ENCODE data around the gene SEMA4A. TPM values are rescaled to one million over a fixed set of nuclear protein-coding genes. Genes with fewer than 3 reads are reported as not detected.
A peak's percentile ranks its signal among the peaks of the same experiment; 100 is the strongest.
"Not testable (repeated sequence)": the region's sequence is repeated elsewhere in the genome, so short reads cannot be mapped to it uniquely, and the experiment has no call there.

Gene SEMA4A
- polyA plus RNA-seq, 1 donor from 2014 or later: 17.1 TPM

DNA sequence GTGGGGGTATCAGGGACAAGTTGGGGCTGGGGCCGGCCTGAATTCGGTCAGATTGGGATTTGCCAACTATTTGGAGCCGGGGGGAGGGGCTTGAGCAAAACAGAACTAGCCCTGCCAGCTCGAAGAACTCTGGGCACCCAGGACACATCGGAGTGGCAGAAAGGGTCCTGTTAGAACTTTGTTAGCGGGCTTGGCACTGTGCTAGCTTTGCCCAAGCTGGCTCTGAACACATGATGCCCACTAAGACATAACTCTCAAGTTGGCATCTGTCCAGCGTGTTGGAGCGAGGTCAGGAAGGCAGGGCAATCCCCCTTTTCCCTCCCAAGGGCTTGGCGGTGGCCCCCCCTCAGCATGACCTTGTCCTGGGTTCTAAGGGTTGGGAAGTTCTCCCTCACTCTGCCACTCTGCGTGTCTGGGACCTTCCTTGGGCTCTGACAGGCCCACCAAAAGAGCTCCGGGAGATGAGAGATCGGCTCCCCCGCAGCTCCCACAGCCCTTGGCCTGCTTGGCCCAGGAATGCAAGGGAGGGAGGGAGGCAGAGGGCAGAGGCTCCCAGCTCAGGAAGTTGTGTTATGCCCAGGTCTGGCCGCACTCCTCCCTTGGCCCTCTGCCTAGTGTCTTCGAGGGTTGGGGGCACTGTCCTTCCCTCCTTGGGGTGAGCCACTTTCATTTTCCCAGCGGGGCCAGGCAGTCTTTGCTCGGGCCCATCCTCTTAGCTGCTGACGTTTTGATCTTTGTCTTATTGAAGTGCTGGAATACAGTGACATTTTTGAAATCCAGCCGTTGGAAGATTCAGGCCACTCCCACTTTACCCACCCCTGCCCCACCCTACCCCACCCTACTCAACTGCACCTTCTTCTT is 37.6 kb upstream of the SEMA4A start:
- H3K27me3 ChIP-seq (ENCODE audit: insufficient read depth, low read depth, low read length): no peaks in the 10 kb centered on the region
- no peaks in the 10 kb centered on the region for H3K36me3 ChIP-seq (ENCODE audit: insufficient read depth, low read length)
- no peak overlapping the region for H2AFZ ChIP-seq (ENCODE audit: low read depth, low read length)
- H3K4me2 ChIP-seq (ENCODE audit: low read length): no peak overlapping the region
- no peak overlapping the region for H3K9ac ChIP-seq (ENCODE audit: low read length)
- H3F3A ChIP-seq (ENCODE audit: insufficient read depth, low read length, poor library complexity, severe bottlenecking): no peaks in the 10 kb centered on the region
- no peak overlapping the region for H3K27ac ChIP-seq (ENCODE audit: low read length)
- peaks cover 19% of the 10 kb centered on the region for H4K20me1 ChIP-seq (ENCODE audit: insufficient read depth)
- peaks cover 6% of the 10 kb centered on the region for H3K79me2 ChIP-seq (replicated peaks; ENCODE audit: insufficient read depth, low read length)
- peak overlapping the region; percentile 65 for H3K4me3 ChIP-seq (ENCODE audit: low read length)
- H3K9me3 ChIP-seq (ENCODE audit: low read length): no peaks in the 10 kb centered on the region
- no peaks in the 10 kb centered on the region for H3K9me2 ChIP-seq (ENCODE audit: insufficient read depth, low read length)
- TF ChIP-seq EZH2 (IDR thresholded peaks at IDR 0.05; ENCODE audit: borderline replicate concordance, insufficient read depth, low read length, poor library complexity, severe bottlenecking) (no peak), EP300 (conservative IDR thresholded peaks at IDR 0.05; ENCODE audit: poor library complexity, severe bottlenecking) (no peak), TAF1 (IDR thresholded peaks at IDR 0.05; ENCODE audit: low read depth) (no peak), MXI1 (conservative IDR thresholded peaks at IDR 0.05; ENCODE audit: poor library complexity, severe bottlenecking) (no peak), RAD21 (conservative IDR thresholded peaks at IDR 0.05) (no peak), SMC3 (conservative IDR thresholded peaks at IDR 0.05; ENCODE audit: poor library complexity) (no peak), POLR2AphosphoS5 (IDR thresholded peaks at IDR 0.05) (no peak)
- TF ChIP-seq, protein P1, sequence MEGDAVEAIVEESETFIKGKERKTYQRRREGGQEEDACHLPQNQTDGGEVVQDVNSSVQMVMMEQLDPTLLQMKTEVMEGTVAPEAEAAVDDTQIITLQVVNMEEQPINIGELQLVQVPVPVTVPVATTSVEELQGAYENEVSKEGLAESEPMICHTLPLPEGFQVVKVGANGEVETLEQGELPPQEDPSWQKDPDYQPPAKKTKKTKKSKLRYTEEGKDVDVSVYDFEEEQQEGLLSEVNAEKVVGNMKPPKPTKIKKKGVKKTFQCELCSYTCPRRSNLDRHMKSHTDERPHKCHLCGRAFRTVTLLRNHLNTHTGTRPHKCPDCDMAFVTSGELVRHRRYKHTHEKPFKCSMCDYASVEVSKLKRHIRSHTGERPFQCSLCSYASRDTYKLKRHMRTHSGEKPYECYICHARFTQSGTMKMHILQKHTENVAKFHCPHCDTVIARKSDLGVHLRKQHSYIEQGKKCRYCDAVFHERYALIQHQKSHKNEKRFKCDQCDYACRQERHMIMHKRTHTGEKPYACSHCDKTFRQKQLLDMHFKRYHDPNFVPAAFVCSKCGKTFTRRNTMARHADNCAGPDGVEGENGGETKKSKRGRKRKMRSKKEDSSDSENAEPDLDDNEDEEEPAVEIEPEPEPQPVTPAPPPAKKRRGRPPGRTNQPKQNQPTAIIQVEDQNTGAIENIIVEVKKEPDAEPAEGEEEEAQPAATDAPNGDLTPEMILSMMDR (IDR thresholded peaks at IDR 0.05; ENCODE audit: poor library complexity, severe bottlenecking): no peak
- TF ChIP-seq, protein P2, sequence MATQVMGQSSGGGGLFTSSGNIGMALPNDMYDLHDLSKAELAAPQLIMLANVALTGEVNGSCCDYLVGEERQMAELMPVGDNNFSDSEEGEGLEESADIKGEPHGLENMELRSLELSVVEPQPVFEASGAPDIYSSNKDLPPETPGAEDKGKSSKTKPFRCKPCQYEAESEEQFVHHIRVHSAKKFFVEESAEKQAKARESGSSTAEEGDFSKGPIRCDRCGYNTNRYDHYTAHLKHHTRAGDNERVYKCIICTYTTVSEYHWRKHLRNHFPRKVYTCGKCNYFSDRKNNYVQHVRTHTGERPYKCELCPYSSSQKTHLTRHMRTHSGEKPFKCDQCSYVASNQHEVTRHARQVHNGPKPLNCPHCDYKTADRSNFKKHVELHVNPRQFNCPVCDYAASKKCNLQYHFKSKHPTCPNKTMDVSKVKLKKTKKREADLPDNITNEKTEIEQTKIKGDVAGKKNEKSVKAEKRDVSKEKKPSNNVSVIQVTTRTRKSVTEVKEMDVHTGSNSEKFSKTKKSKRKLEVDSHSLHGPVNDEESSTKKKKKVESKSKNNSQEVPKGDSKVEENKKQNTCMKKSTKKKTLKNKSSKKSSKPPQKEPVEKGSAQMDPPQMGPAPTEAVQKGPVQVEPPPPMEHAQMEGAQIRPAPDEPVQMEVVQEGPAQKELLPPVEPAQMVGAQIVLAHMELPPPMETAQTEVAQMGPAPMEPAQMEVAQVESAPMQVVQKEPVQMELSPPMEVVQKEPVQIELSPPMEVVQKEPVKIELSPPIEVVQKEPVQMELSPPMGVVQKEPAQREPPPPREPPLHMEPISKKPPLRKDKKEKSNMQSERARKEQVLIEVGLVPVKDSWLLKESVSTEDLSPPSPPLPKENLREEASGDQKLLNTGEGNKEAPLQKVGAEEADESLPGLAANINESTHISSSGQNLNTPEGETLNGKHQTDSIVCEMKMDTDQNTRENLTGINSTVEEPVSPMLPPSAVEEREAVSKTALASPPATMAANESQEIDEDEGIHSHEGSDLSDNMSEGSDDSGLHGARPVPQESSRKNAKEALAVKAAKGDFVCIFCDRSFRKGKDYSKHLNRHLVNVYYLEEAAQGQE (IDR thresholded peaks at IDR 0.05; ENCODE audit: borderline replicate concordance): no peak

- H3K36me3 ChIP-seq (ENCODE audit: insufficient read depth, low read length); H3K4me2 ChIP-seq (ENCODE audit: low read length); H3K4me3 ChIP-seq (ENCODE audit: low read length); H3K9me2 ChIP-seq (ENCODE audit: insufficient read depth, low read length); H3F3A ChIP-seq (ENCODE audit: insufficient read depth, low read length, poor library complexity, severe bottlenecking); H3K79me2 ChIP-seq (replicated peaks; ENCODE audit: insufficient read depth, low read length); H3K27me3 ChIP-seq (ENCODE audit: insufficient read depth, low read depth, low read length); H2AFZ ChIP-seq (ENCODE audit: low read depth, low read length); H3K9ac ChIP-seq (ENCODE audit: low read length); H3K27ac ChIP-seq (ENCODE audit: low read length); H3K9me3 ChIP-seq (ENCODE audit: low read length): not testable (repeated sequence)
- H4K20me1 ChIP-seq (ENCODE audit: insufficient read depth): peaks cover 19% of the 10 kb centered on the region
Observed at GRCh38 chr1:156116731-156117130, 36.7 kb upstream of the SEMA4A start.

Data from neural cell (in vitro differentiated cells).